ENCODE results near the gene PRRG4.
"Not testable (repeated sequence)": the region's sequence is repeated elsewhere in the genome, so short reads cannot be mapped to it uniquely, and the experiment has no call there.

Gene PRRG4

DNA sequence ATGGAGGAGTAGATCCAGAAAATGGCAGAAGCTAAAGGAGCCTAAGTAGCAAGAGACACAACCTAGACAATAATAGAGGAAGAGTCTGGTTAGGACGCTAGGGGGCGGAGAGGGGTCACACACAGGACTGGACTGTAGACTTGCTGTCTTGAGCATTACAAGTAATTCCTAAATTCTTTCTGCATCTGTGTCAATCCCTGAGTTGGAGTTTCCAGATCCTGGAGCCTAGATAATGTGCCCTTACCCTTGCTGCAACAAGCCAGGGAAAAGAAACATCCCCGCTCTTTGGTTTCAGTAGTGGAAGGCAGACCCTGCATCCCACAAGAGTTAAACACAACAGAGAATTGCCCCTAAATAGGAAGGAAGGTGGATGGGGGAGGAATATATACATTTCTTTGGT lies 20.4 kb upstream of the PRRG4 start:
- Histone ChIP-seq H3K36me3 (ENCODE audit: control insufficient read depth, insufficient read depth, low read length) (no peaks in the 10 kb centered on the region), H3K9me3 (ENCODE audit: control insufficient read depth, low read length) (no peaks in the 10 kb centered on the region), H3K4me1 (ENCODE audit: control insufficient read depth, insufficient read depth, low read length, poor library complexity, severe bottlenecking) (no peaks in the 10 kb centered on the region), H3K27ac (ENCODE audit: low read depth, low read length, severe bottlenecking) (no peak overlapping the region), H3K4me3 (ENCODE audit: extremely low read depth, insufficient read depth, low read length, poor library complexity, severe bottlenecking) (no peak overlapping the region)
- 0% methylated on average over 2 of the region's 3 CpGs; no CpG with 5 or more reads in 1 of the 2 experiments for WGBS, 2 experiments (ENCODE audit: insufficient coverage in 2 of 2)

GRCh38 chr11:32817181-32817851 lies 12.4 kb upstream of the PRRG4 start:
- no peaks in the 10 kb centered on the region for H3K4me1 ChIP-seq (ENCODE audit: control insufficient read depth, insufficient read depth, low read length, poor library complexity, severe bottlenecking)
- 90 to 96% methylated on average over 4 of the region's 4 CpGs for WGBS, 2 experiments (ENCODE audit: insufficient coverage in 2 of 2)
- H3K9me3 ChIP-seq (ENCODE audit: control insufficient read depth, low read length), result no peaks in the 10 kb centered on the region
- no peak overlapping the region for H3K4me3 ChIP-seq (ENCODE audit: extremely low read depth, insufficient read depth, low read length, poor library complexity, severe bottlenecking)
- H3K36me3 ChIP-seq (ENCODE audit: control insufficient read depth, insufficient read depth, low read length), result no peaks in the 10 kb centered on the region
- H3K27ac ChIP-seq (ENCODE audit: low read depth, low read length, severe bottlenecking), result no peak overlapping the region

- WGBS, 2 experiments (ENCODE audit: insufficient coverage in 2 of 2), result 76 to 97% methylated on average over 2 to 3 of the region's 3 CpGs
- H3K4me3 ChIP-seq (ENCODE audit: extremely low read depth, insufficient read depth, low read length, poor library complexity, severe bottlenecking), result no peak overlapping the region
Measured at GRCh38 chr11:32817852-32818183, 11.9 kb upstream of the PRRG4 start.

DNA sequence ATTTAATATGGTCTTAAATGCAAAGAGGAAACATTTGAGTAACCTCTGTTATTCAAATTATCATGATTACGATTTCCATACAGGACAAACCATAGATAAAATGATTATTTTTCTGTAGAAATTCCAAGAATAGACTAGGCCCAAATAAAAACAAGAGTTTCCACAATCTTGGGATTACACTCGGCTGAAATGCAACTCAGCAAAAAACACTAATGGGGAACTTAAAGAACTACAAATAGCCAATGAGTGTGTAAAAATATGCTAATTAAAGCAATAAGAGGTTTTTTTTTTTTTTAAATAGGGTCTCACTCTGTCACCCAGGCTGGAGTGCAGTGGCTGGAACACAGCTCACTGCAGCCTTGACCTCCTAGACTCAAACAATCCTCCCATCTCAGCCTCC lies 10.5 kb upstream of the PRRG4 start:
- H3K27ac ChIP-seq (ENCODE audit: low read depth, low read length, severe bottlenecking), result no peak overlapping the region
- WGBS, 2 experiments (ENCODE audit: insufficient coverage in 2 of 2), result no CpG with 5 or more reads among the region's 2 CpGs
- no peak overlapping the region for H3K4me3 ChIP-seq (ENCODE audit: extremely low read depth, insufficient read depth, low read length, poor library complexity, severe bottlenecking)
- H3K4me1 ChIP-seq (ENCODE audit: control insufficient read depth, insufficient read depth, low read length, poor library complexity, severe bottlenecking), result no peaks in the 10 kb centered on the region
- H3K36me3 ChIP-seq (ENCODE audit: control insufficient read depth, insufficient read depth, low read length), result no peaks in the 10 kb centered on the region
- no peaks in the 10 kb centered on the region for H3K9me3 ChIP-seq (ENCODE audit: control insufficient read depth, low read length)

More at GRCh38 chr11:32817852-32818183, 11.9 kb upstream of the PRRG4 start:
- no peaks in the 10 kb centered on the region for H3K9me3 ChIP-seq (ENCODE audit: control insufficient read depth, low read length)
- H3K36me3 ChIP-seq (ENCODE audit: control insufficient read depth, insufficient read depth, low read length), result no peaks in the 10 kb centered on the region
- H3K4me1 ChIP-seq (ENCODE audit: control insufficient read depth, insufficient read depth, low read length, poor library complexity, severe bottlenecking), result no peaks in the 10 kb centered on the region
- no peak overlapping the region for H3K27ac ChIP-seq (ENCODE audit: low read depth, low read length, severe bottlenecking)

DNA sequence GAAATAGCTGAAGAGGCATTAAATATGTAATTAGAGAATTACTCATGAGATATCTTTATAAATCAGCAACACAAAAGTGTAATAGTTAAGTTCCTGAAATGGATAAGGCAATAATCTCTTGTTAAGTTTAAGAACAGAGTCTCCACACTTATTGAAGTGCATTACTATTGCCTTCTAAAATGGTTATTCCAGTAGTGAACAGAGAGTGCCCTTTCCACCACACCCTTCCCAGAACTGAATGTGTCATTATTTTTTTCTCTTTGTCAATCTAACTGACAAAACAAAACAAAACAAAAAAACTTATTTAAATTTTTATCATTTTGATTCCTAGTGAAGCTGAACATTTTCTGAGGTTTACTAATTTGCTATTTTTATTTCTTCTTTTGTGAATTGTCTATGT lies 9.2 kb upstream of the PRRG4 start:
- no peak overlapping the region for H3K4me3 ChIP-seq (ENCODE audit: extremely low read depth, insufficient read depth, low read length, poor library complexity, severe bottlenecking)

DNA sequence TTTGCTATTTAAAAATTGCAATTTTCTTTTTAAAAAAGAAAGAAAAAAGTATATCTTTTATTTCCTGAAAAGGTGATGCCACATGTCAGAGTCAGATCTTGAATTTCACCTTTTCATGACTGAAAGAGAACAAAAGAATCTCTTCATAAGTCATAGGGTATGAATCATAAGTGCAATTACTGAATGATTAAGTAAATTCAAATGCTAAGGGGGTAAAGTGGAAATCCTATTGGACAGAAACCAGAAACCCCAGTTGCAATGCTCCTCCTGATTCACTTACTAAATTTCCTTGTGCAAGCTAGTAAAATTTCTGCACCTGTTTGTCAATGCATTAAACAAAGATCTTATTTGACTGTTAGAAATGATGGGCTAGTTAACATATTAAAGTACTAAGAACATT lies 8.2 kb upstream of the PRRG4 start:
- H3K4me3 ChIP-seq (ENCODE audit: extremely low read depth, insufficient read depth, low read length, poor library complexity, severe bottlenecking), result no peak overlapping the region
- H3K36me3 ChIP-seq (ENCODE audit: control insufficient read depth, insufficient read depth, low read length), result no peaks in the 10 kb centered on the region
- H3K27ac ChIP-seq (ENCODE audit: low read depth, low read length, severe bottlenecking), result no peak overlapping the region
- no peaks in the 10 kb centered on the region for H3K9me3 ChIP-seq (ENCODE audit: control insufficient read depth, low read length)
- no peaks in the 10 kb centered on the region for H3K4me1 ChIP-seq (ENCODE audit: control insufficient read depth, insufficient read depth, low read length, poor library complexity, severe bottlenecking)

More for the DNA sequence above, 9.2 kb upstream of the PRRG4 start:
- Histone ChIP-seq H3K9me3 (ENCODE audit: control insufficient read depth, low read length) (no peaks in the 10 kb centered on the region), H3K27ac (ENCODE audit: low read depth, low read length, severe bottlenecking) (no peak overlapping the region), H3K36me3 (ENCODE audit: control insufficient read depth, insufficient read depth, low read length) (no peaks in the 10 kb centered on the region), H3K4me1 (ENCODE audit: control insufficient read depth, insufficient read depth, low read length, poor library complexity, severe bottlenecking) (no peaks in the 10 kb centered on the region)

DNA sequence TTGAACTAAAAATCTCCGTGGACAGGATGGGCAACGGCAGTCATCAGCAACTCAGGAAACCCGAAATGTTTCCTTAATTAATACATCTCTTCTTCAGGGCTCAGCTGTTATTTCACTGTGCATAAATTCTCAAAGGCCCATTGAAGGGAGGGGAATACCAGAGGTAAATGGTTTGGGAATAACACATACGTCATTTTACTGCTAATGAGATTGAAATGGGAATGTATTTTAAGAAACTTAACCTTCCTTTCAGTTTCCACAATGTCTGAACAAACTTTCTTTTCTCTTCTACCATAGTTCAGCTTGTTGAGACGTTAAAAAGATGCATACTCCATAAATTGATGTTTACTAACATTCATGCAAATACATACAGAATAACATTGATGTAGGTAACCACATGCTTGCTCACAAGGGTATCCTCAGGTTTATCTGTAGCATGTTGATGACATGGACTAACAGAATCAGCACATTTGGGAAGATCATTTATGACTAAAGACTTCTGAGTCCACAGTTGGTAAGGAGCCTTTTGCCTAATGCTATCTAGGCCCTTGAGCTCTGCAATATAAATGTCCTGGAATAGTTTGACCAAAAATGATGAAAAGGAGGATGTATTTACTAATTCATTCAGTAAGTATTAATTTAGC lies 7.7 kb upstream of the PRRG4 start:
- Histone ChIP-seq H3K4me1 (ENCODE audit: control insufficient read depth, insufficient read depth, low read length, poor library complexity, severe bottlenecking) (no peaks in the 10 kb centered on the region), H3K9me3 (ENCODE audit: control insufficient read depth, low read length) (no peaks in the 10 kb centered on the region), H3K27ac (ENCODE audit: low read depth, low read length, severe bottlenecking) (no peak overlapping the region), H3K4me3 (ENCODE audit: extremely low read depth, insufficient read depth, low read length, poor library complexity, severe bottlenecking) (no peak overlapping the region), H3K36me3 (ENCODE audit: control insufficient read depth, insufficient read depth, low read length) (no peaks in the 10 kb centered on the region)
- 94% methylated on average over 3 of the region's 5 CpGs; no CpG with 5 or more reads in 1 of the 2 experiments for WGBS, 2 experiments (ENCODE audit: insufficient coverage in 2 of 2)

GRCh38 chr11:32823617-32824016 lies 6.1 kb upstream of the PRRG4 start:
- 82% methylated on average over 2 of the region's 3 CpGs; no CpG with 5 or more reads in 1 of the 2 experiments for WGBS, 2 experiments (ENCODE audit: insufficient coverage in 2 of 2)
- not testable (repeated sequence) for H3K4me3 ChIP-seq (ENCODE audit: extremely low read depth, insufficient read depth, low read length, poor library complexity, severe bottlenecking); H3K36me3 ChIP-seq (ENCODE audit: control insufficient read depth, insufficient read depth, low read length); H3K27ac ChIP-seq (ENCODE audit: low read depth, low read length, severe bottlenecking); H3K9me3 ChIP-seq (ENCODE audit: control insufficient read depth, low read length); H3K4me1 ChIP-seq (ENCODE audit: control insufficient read depth, insufficient read depth, low read length, poor library complexity, severe bottlenecking)

DNA sequence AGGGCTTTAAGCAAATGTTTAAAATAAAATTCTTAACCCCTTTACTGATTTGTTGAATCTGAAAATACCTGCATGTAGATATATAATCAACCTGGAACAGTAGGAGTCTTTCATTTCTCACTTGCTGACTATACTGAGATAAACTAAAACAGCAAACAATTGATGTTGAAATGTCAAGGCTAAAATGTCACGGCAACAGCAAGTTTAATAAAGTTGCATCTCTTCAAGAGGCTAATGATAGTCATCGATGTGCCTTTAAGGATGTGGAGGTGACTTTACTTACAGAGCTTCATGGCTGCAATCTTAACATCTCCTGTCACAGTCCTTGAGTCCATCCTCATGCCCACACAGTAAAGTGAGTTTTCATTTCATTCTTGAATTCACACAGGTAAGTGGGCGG lies 3.6 kb upstream of the PRRG4 start:
- WGBS, 2 experiments (ENCODE audit: insufficient coverage in 2 of 2), result 86 to 100% methylated on average over 1 of the region's 3 CpGs
- Histone ChIP-seq H3K4me3 (ENCODE audit: extremely low read depth, insufficient read depth, low read length, poor library complexity, severe bottlenecking) (no peak overlapping the region), H3K36me3 (ENCODE audit: control insufficient read depth, insufficient read depth, low read length) (no peaks in the 10 kb centered on the region), H3K4me1 (ENCODE audit: control insufficient read depth, insufficient read depth, low read length, poor library complexity, severe bottlenecking) (no peaks in the 10 kb centered on the region), H3K9me3 (ENCODE audit: control insufficient read depth, low read length) (no peaks in the 10 kb centered on the region), H3K27ac (ENCODE audit: low read depth, low read length, severe bottlenecking) (no peak overlapping the region)

DNA sequence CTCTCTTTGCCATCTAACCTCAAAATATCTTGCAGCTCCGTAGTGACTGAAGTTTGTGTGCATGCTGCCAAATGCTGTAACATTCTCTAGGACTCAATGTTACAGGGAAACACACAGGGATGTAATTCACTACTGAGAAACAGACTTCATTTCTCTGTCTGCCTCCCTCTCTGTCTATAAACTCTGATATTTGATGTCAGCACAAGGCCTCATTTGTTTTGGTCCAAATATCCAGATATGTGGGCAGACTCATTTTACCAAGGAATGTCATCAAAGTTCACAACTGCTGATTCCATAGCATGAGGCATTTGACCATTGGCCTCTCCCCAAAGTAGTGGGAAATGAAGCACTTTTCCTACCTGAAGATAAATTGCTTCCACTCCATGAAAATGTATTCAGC lies 2.5 kb upstream of the PRRG4 start:
- Histone ChIP-seq H3K9me3 (ENCODE audit: control insufficient read depth, low read length) (no peaks in the 10 kb centered on the region), H3K4me3 (ENCODE audit: extremely low read depth, insufficient read depth, low read length, poor library complexity, severe bottlenecking) (no peak overlapping the region), H3K36me3 (ENCODE audit: control insufficient read depth, insufficient read depth, low read length) (no peaks in the 10 kb centered on the region), H3K4me1 (ENCODE audit: control insufficient read depth, insufficient read depth, low read length, poor library complexity, severe bottlenecking) (no peaks in the 10 kb centered on the region), H3K27ac (ENCODE audit: low read depth, low read length, severe bottlenecking) (no peak overlapping the region)
- WGBS, 2 experiments (ENCODE audit: insufficient coverage in 2 of 2), result 100% methylated on average over 1 of the region's 1 CpG; no CpG with 5 or more reads in 1 of the 2 experiments

DNA sequence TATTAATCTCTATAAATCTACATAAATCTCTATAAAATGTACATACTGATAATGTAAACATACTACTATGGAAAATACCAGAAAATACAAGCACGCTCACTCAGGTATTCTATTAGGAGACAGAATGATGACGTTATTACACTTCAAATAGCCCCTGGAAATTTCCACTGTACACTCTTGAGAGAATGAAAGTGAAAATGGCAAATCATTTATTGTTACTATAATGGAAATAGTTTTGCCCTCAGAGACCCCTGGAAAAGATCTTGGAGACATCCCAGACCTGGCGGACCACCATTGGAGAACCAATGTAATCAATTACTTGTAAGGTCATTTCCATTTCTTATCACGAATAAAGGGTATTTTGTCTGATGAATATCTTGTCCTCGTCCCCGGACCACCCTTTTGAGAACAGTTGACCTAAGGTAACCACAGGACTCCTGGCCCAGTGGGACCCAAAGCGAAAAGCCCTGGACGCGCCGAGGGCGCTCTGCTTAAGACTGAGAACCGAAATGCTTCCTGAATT lies 509 bp upstream of the PRRG4 start:
- 5 to 12% methylated on average over 6 of the region's 12 CpGs for WGBS, 2 experiments (ENCODE audit: insufficient coverage in 2 of 2)
- Histone ChIP-seq H3K27ac (ENCODE audit: low read depth, low read length, severe bottlenecking) (no peak overlapping the region), H3K9me3 (ENCODE audit: control insufficient read depth, low read length) (no peaks in the 10 kb centered on the region), H3K4me3 (ENCODE audit: extremely low read depth, insufficient read depth, low read length, poor library complexity, severe bottlenecking) (peak overlapping the region; percentile 45), H3K36me3 (ENCODE audit: control insufficient read depth, insufficient read depth, low read length) (no peaks in the 10 kb centered on the region), H3K4me1 (ENCODE audit: control insufficient read depth, insufficient read depth, low read length, poor library complexity, severe bottlenecking) (no peaks in the 10 kb centered on the region)
